HG03066 (cell line): ENCODE measurements around the gene BPGM.

Source experiments
- ATAC-seq: cut with Tn5 transposase; IDR thresholded peaks from one replicate; pipeline ENCODE4 v1.9.1; 2021; ENCODE audit warnings: low read depth; ENCODE audit not compliant: unreplicated experiment

The BPGM gene

GRCh38 chr7:134646425-134647305 is at the start of gene BPGM:
Gene BPGM, plus strand, starts transcription at chr7:134646853. Its CDS starts 14,655 bp downstream, at chr7:134661508.
- ATAC-seq = peak; percentile 98

- ATAC-seq = no peak
These were observed 47.3 kb upstream of the BPGM start for GRCh38 chr7:134599371-134599770.

- ATAC-seq = no peak
These were observed 45.2 kb upstream of the BPGM start for GRCh38 chr7:134601459-134601858.

GRCh38 chr7:134602881-134603451 is 43.7 kb upstream of the BPGM start:
- ATAC-seq = no peak

- no peak for ATAC-seq
These were observed 40.4 kb upstream of the BPGM start for GRCh38 chr7:134605978-134606923.

- no peak for ATAC-seq
These were observed 35.0 kb upstream of the BPGM start for GRCh38 chr7:134611611-134612151.

GRCh38 chr7:134612197-134612596 is 34.5 kb upstream of the BPGM start:
- no peak for ATAC-seq

GRCh38 chr7:134613623-134614347 is 32.9 kb upstream of the BPGM start:
- ATAC-seq = no peak

- ATAC-seq = no peak
These were observed 30.0 kb upstream of the BPGM start for GRCh38 chr7:134616611-134617010.

GRCh38 chr7:134618756-134619530 is 27.7 kb upstream of the BPGM start:
- no peak for ATAC-seq

GRCh38 chr7:134619627-134620331 is 26.9 kb upstream of the BPGM start:
- ATAC-seq = no peak

- no peak for ATAC-seq
These were observed 24.2 kb upstream of the BPGM start for GRCh38 chr7:134622303-134622995.

GRCh38 chr7:134623193-134623592 is 23.5 kb upstream of the BPGM start:
- no peak for ATAC-seq

- ATAC-seq = no peak
These were observed 21.1 kb upstream of the BPGM start for GRCh38 chr7:134625550-134625949.

- no peak for ATAC-seq
These were observed 19.4 kb upstream of the BPGM start for GRCh38 chr7:134627109-134627774.

- no peak for ATAC-seq
These were observed 18.9 kb upstream of the BPGM start for GRCh38 chr7:134627775-134628153.

- no peak for ATAC-seq
These were observed 17.2 kb upstream of the BPGM start for GRCh38 chr7:134629445-134629844.

- ATAC-seq = no peak
These were observed 16.4 kb upstream of the BPGM start for GRCh38 chr7:134630237-134630636.
